Measurements from ENCODE around the gene SLC15A5. TPM values are rescaled to one million over a fixed set of nuclear protein-coding genes. Genes with fewer than 3 reads are reported as not detected.

The SLC15A5 gene
- total RNA-seq, 1 donor from 2014 or later, result not detected

DNA sequence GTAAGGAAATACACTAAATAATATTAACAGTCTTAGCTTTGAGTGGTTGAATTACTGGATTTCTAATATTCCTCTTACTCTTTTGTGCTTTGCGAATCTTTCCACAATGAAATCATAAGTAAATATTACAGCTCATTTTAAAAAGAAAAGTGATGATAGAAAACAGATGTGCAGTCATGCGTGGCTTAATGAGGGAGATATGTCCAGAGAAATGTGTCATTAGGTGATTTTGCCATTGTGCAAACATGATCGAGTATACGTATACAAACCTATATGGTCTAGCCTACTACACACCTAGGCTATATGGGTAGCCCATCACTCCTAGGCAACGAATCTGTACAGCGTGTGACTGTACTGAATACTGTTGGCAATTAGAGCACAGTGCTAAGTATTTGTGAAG is 59.3 kb downstream of the SLC15A5 start:
- no peak overlapping the region for H3K27ac ChIP-seq
- H3K4me1 ChIP-seq, result no peaks in the 10 kb centered on the region
- no peaks in the 10 kb centered on the region for H3K36me3 ChIP-seq
- DNase-seq (no peak), ATAC-seq (no peak)
- H3K27me3 ChIP-seq (ENCODE audit: low read depth), result no peaks in the 10 kb centered on the region
- H3K9me3 ChIP-seq, result no peaks in the 10 kb centered on the region
- no peak overlapping the region for H3K4me3 ChIP-seq
- intact Hi-C loops (cut with DNase I), result no loop called here
- TF ChIP-seq, protein P1, sequence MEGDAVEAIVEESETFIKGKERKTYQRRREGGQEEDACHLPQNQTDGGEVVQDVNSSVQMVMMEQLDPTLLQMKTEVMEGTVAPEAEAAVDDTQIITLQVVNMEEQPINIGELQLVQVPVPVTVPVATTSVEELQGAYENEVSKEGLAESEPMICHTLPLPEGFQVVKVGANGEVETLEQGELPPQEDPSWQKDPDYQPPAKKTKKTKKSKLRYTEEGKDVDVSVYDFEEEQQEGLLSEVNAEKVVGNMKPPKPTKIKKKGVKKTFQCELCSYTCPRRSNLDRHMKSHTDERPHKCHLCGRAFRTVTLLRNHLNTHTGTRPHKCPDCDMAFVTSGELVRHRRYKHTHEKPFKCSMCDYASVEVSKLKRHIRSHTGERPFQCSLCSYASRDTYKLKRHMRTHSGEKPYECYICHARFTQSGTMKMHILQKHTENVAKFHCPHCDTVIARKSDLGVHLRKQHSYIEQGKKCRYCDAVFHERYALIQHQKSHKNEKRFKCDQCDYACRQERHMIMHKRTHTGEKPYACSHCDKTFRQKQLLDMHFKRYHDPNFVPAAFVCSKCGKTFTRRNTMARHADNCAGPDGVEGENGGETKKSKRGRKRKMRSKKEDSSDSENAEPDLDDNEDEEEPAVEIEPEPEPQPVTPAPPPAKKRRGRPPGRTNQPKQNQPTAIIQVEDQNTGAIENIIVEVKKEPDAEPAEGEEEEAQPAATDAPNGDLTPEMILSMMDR (IDR thresholded peaks at IDR 0.05), result no peak

DNA sequence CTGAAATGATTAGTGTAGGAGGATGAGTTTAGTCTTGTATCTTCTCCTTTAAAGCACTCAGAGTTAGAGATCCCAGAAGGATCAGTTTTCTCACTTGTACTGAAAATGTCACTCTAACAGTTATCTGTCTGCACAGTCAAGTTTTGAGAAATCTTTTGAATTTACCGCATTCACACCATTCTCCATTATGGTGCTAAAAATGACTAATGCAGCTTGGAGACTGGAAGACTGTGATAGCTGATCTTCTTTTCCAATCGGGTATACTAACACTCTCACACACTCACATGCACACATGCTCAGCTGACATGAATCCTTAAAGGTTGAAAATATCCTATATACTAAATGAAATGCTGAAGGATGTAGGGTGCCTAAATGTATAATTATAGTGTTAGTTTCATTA is 65.8 kb downstream of the SLC15A5 start:
- no peaks in the 10 kb centered on the region for H3K9me3 ChIP-seq
- TF ChIP-seq, protein P1 (IDR thresholded peaks at IDR 0.05), result no peak
- no peak overlapping the region for H3K27ac ChIP-seq
- H3K4me3 ChIP-seq, result no peak overlapping the region
- H3K27me3 ChIP-seq (ENCODE audit: low read depth), result no peaks in the 10 kb centered on the region
- no peaks in the 10 kb centered on the region for H3K36me3 ChIP-seq
- DNase-seq, result no peak
- no peaks in the 10 kb centered on the region for H3K4me1 ChIP-seq
- intact Hi-C loops (cut with DNase I), result no loop called here
- ATAC-seq, result no peak

DNA sequence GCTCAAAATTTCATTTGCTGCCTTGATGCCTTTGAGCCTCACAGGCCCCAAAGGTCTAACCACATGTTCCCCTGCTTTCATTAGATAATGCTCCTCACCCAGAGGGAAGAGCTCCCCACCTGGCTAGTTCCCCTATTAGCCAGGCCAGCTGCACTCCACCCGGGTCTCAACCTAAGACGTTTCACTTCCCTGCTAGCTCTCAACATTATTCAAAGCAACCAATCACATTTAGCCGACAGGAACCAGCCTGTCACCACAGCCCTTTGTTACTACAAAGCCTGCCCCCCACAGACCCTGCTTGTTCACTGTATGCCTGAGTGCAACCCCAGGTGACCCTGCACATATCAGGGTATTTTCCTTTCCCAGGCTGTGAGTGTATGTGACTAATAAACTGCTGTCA is 78.6 kb downstream of the SLC15A5 start:
- intact Hi-C loops (cut with DNase I), result no loop called here
- Histone ChIP-seq H3K4me3 (no peak overlapping the region), H3K9me3 (peaks cover 4% of the 10 kb centered on the region), H3K27ac (no peak overlapping the region), H3K27me3 (ENCODE audit: low read depth) (no peaks in the 10 kb centered on the region), H3K4me1 (no peaks in the 10 kb centered on the region), H3K36me3 (no peaks in the 10 kb centered on the region)
- TF ChIP-seq, protein P1 (IDR thresholded peaks at IDR 0.05), result no peak
- DNase-seq (no peak), ATAC-seq (no peak)

DNA sequence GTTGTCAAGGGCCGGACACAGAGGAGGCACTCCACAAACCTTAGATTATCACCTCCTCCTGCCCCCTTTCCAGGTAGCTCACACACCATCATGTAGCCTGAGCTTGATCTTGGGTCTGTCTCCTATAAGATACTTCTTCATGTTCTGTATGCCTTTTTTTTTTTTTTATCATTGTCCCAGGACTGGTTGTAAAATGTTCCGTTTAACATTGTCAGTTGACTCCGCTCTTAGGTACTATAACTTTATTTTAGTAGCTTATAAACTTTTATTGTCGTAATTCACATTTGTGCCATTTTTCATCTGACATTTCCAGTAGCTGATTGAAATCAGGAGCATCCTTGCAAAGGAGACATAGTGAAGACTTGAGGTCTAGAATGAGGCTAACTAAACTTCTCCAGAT is 79.9 kb downstream of the SLC15A5 start:
- Histone ChIP-seq H3K4me3 (no peak overlapping the region), H3K27me3 (ENCODE audit: low read depth) (no peaks in the 10 kb centered on the region), H3K36me3 (no peaks in the 10 kb centered on the region), H3K9me3 (peaks cover 4% of the 10 kb centered on the region), H3K27ac (no peak overlapping the region), H3K4me1 (no peaks in the 10 kb centered on the region)
- no peak for ATAC-seq
- no peak for DNase-seq
- TF ChIP-seq, protein P1 (IDR thresholded peaks at IDR 0.05), result no peak
- intact Hi-C loops (cut with DNase I), result no loop called here

DNA sequence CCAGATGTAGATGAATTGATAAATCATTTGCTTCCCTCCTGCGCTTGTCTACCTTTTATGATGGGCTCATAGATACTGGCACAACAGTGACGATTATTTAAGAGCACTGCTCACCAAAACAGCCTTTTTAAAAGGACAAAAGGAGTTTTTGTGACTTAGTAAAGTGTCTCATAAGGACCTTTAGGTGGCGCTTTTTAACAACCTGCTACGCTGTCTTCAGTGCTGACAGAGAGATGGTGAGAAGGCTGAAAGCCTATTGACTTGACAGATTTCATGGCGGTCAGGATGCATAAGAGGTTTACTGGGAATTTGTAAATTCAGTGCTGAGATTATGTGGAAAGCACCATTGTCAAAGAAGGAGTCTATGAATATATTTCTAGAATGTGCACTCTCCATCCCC is 87.6 kb downstream of the SLC15A5 start:
- H3K36me3 ChIP-seq, result no peaks in the 10 kb centered on the region
- no peak for ATAC-seq

More for the DNA sequence above, 87.6 kb downstream of the SLC15A5 start:
- TF ChIP-seq, protein P1 (IDR thresholded peaks at IDR 0.05), result no peak
- no peak overlapping the region for H3K4me3 ChIP-seq
- no peak overlapping the region for H3K27ac ChIP-seq
- no peaks in the 10 kb centered on the region for H3K27me3 ChIP-seq (ENCODE audit: low read depth)
- H3K4me1 ChIP-seq, result no peaks in the 10 kb centered on the region
- intact Hi-C loops (cut with DNase I), result no loop called here
- no peak for DNase-seq
- no peaks in the 10 kb centered on the region for H3K9me3 ChIP-seq
